Psoas muscle (tissue), 8 donors: ENCODE measurements around the gene POU3F3. TPM values are rescaled to one million over a fixed set of nuclear protein-coding genes. Genes with fewer than 3 reads are reported as not detected.

Experiments
- ATAC-seq, 4 donors: fragments of 200-7000 bp; cut with Tn5 transposase; one replicate each; pipeline ENCODE4 v1.9.1; 2020; ENCODE audit warnings: moderate library complexity in 3 of 4, mild to moderate bottlenecking in 2 of 4
- DNase-seq, 2 donors: peaks; one replicate each; pipeline ENCODE4 v3.0.0-alpha.2; 2020
- H3K27ac ChIP-seq: fragments of 200-600 bp; one replicate; pipeline ENCODE4 v1.8.0; 2022
- H3K27me3 ChIP-seq, 3 donors: fragments of 200-600 bp in 1 of 3; one replicate each; pipeline versions ENCODE4 v1.6.1 to v1.8.0; 2013 to 2022; ENCODE audit warnings: low read length in 2 of 3, mild to moderate bottlenecking in 2 of 3, moderate library complexity in 1 of 3; ENCODE audit not compliant: insufficient read depth in 3 of 3
- H3K36me3 ChIP-seq, 2 donors: fragments of 200-600 bp in 1 of 2; one replicate each; pipeline versions ENCODE4 v1.6.1 to v1.8.0; 2013 to 2022; ENCODE audit warnings: low read depth in 1 of 2, mild to moderate bottlenecking in 1 of 2, moderate library complexity in 1 of 2; ENCODE audit not compliant: insufficient read depth in 1 of 2
- H3K4me1 ChIP-seq: fragments of 200-600 bp; one replicate; pipeline ENCODE4 v1.8.0; 2022
- H3K4me3 ChIP-seq: fragments of 200-600 bp; one replicate; pipeline ENCODE4 v1.8.0; 2022; ENCODE audit warnings: mild to moderate bottlenecking
- H3K9me3 ChIP-seq: fragments of 200-600 bp; one replicate; pipeline ENCODE4 v1.8.0; 2022
- CTCF ChIP-seq: fragments of 200-600 bp; IDR thresholded peaks from one replicate; pipeline ENCODE4 v1.8.0; 2022; ENCODE audit warnings: antibody characterized with exemption
- WGBS, 3 donors: extraction: QIAGEN DNeasy Blood & Tissue Kit; methylation state at CpG; one replicate each; pipeline versions ENCODE4 v1.1.6 to v1.1.7; 2013; 5-methylcytosine and 5-hydroxymethylcytosine counted together
- intact Hi-C, 2 donors: fragments of 100-400 bp; cut with DNase I; formaldehyde crosslinking; loops; one replicate each; pipeline versions ENCODE4 v1.11.0 to v1.14.2; 2022
- long read RNA-seq, 2 donors: library from polyadenylated mRNA; unstranded; transcript quantifications; one replicate each; pipeline ENCODE4 v2.0.0, GENCODE V29; 2021
- polyA plus RNA-seq, 3 donors: library from polyadenylated mRNA; stranded (reverse); fragments of 200-250 nt; gene quantifications; one replicate each; pipeline ENCODE4 v1.2.3, GENCODE V29; 2013
- total RNA-seq, 4 donors: library from RNA; stranded (reverse); fragmentation: NEBNext Ultra II Directional in 2 of 4; extraction: Animal tissue kit (Norgen Biotek cat#: 25700) in 2 of 4; gene quantifications; one replicate each; pipeline versions ENCODE4 v1.2.1 to v1.2.4, GENCODE V29; 2021 to 2023
- donor health status: healthy with polysubstance abuse.
- donor health status: DM: no; HTN: no; CAD: no; lungs with moderate emphysema.
- donor health status: Bipolar disorder and iron deficiency.
- donor health status: healthy.
- donor health status: DM: yes; HTN: yes; CAD: no.
- donor health status: DM: no; HTN: no; CAD: no.
- donor health status: DM: no; HTN: no; CAD: no.
- donor health status: DM: yes; HTN: yes; CAD: no.

The POU3F3 gene
- total RNA-seq = not detected
- under 1 TPM in 1 of 3 donors, not detected in 2; 0.01 TPM for polyA plus RNA-seq
- long read RNA-seq, donor 1 = 0 reads
- long read RNA-seq, donor 2 = 0 reads

- Histone ChIP-seq H3K4me1 (peaks cover 14% of the 10 kb centered on the region), H3K27ac (no peak within 1 kb of the TSS), H3K9me3 (no peaks in the 10 kb centered on the region), H3K27me3 (peaks cover 14 to 88% (median 49%) of the 10 kb centered on the region in 3 donors), H3K4me3 (peak within 1 kb of the TSS; percentile 56), H3K36me3 (no peaks in the 10 kb centered on the region)
- intact Hi-C loops = no loop called here
- no peak for TF ChIP-seq CTCF
- DNase-seq = peak; percentile 59 to 73
- WGBS, 3 donors = 1 to 3% (median 2%) methylated on average over 55 to 65 of the region's 65 CpGs
- peak; percentile 62 to 82 (median 72) for ATAC-seq
Observed at GRCh38 chr2:104853534-104854497, at the start of gene POU3F3. TSS of gene POU3F3 (plus strand) at chr2:104854115. CDS start at chr2:104855511, 1,396 bp downstream.

- peak in 1 of 4 donors; percentile 58 for ATAC-seq
- 82 to 87% (median 82%) methylated on average over 6 of the region's 6 CpGs for WGBS, 3 donors
Observed at GRCh38 chr2:104804148-104804890, 49.6 kb upstream of the POU3F3 start.

GRCh38 chr2:104812286-104812685 lies 41.6 kb upstream of the POU3F3 start:
- Histone ChIP-seq H3K36me3 (no peaks in the 10 kb centered on the region), H3K4me3 (no peak overlapping the region), H3K4me1 (no peaks in the 10 kb centered on the region), H3K9me3 (no peaks in the 10 kb centered on the region), H3K27ac (no peak overlapping the region), H3K27me3 (peaks cover 0 to 3% (median 0%) of the 10 kb centered on the region in 3 donors)
- DNase-seq (no peak), ATAC-seq (no peak)
- no peak for TF ChIP-seq CTCF
- intact Hi-C loops = no loop called here
- 47 to 55% (median 54%) methylated on average over 1 of the region's 1 CpG for WGBS, 3 donors

More at GRCh38 chr2:104804148-104804890, 49.6 kb upstream of the POU3F3 start:
- no peaks in the 10 kb centered on the region for H3K9me3 ChIP-seq
- TF ChIP-seq CTCF = peak; percentile 5
- no peaks in the 10 kb centered on the region for H3K4me1 ChIP-seq
- H3K4me3 ChIP-seq = no peak overlapping the region
- no peak for DNase-seq
- no peaks in the 10 kb centered on the region for H3K27me3 ChIP-seq
- H3K27ac ChIP-seq = no peak overlapping the region
- no peaks in the 10 kb centered on the region for H3K36me3 ChIP-seq
- intact Hi-C loops = no loop called here

- TF ChIP-seq CTCF = no peak
- H3K36me3 ChIP-seq = no peaks in the 10 kb centered on the region
- ATAC-seq (no peak), DNase-seq (no peak)
- H3K4me3 ChIP-seq = no peak overlapping the region
- H3K27me3 ChIP-seq = peaks cover 0 to 3% (median 0%) of the 10 kb centered on the region in 3 donors
- no peaks in the 10 kb centered on the region for H3K4me1 ChIP-seq
- no peak overlapping the region for H3K27ac ChIP-seq
- intact Hi-C loops = no loop called here
- WGBS, 3 donors = 82 to 88% (median 86%) methylated on average over 5 of the region's 5 CpGs
- H3K9me3 ChIP-seq = no peaks in the 10 kb centered on the region
Observed at GRCh38 chr2:104816143-104816542, 37.8 kb upstream of the POU3F3 start.
